Parathyroid adenoma (tissue), 2 donors: ENCODE measurements around the gene TLCD2.
"Not testable (repeated sequence)": the region's sequence is repeated elsewhere in the genome, so short reads cannot be mapped to it uniquely, and the experiment has no call there.

Experiments used
- H2AFZ ChIP-seq: fragments of 300-600 bp; sonication (generic); one replicate; pipeline ENCODE4 v1.7.0; 2017; ENCODE audit warnings: antibody characterized with exemption, mild to moderate bottlenecking
- H3K27ac ChIP-seq: fragments of 300-600 bp; sonication (generic); one replicate; pipeline ENCODE4 v1.7.0; 2017
- H3K27me3 ChIP-seq: fragments of 300-600 bp; sonication (generic); one replicate; pipeline ENCODE4 v1.7.0; 2017; ENCODE audit warnings: low read length; ENCODE audit not compliant: control insufficient read depth, insufficient read depth
- H3K36me3 ChIP-seq: fragments of 300-600 bp; sonication (generic); one replicate; pipeline ENCODE4 v1.7.0; 2017; ENCODE audit warnings: low read length; ENCODE audit not compliant: control insufficient read depth, insufficient read depth
- H3K4me1 ChIP-seq: fragments of 300-600 bp; sonication (generic); one replicate; pipeline ENCODE4 v1.7.0; 2017; ENCODE audit warnings: control low read depth
- H3K4me2 ChIP-seq: fragments of 300-600 bp; sonication (generic); one replicate; pipeline ENCODE4 v1.7.0; 2017; ENCODE audit warnings: low read length
- H3K4me3 ChIP-seq: fragments of 300-600 bp; sonication (generic); one replicate; pipeline ENCODE4 v1.7.0; 2017; ENCODE audit warnings: low read depth, low read length
- H3K79me2 ChIP-seq: fragments of 300-600 bp; sonication (generic); one replicate; pipeline ENCODE4 v1.7.0; 2017; ENCODE audit warnings: control low read depth
- H3K9ac ChIP-seq: fragments of 300-600 bp; sonication (generic); one replicate; pipeline ENCODE4 v1.7.0; 2017; ENCODE audit warnings: mild to moderate bottlenecking
- H3K9me3 ChIP-seq: fragments of 300-600 bp; sonication (generic); one replicate; pipeline ENCODE4 v1.7.0; 2017; ENCODE audit warnings: low read length; ENCODE audit not compliant: control insufficient read depth
- CTCF ChIP-seq: fragments of 300-600 bp; sonication (generic); IDR thresholded peaks from one replicate; pipeline ENCODE4 v1.7.0; 2017; ENCODE audit warnings: antibody characterized with exemption, mild to moderate bottlenecking
- donor health status: primary hyperparathyroidism.

The TLCD2 gene

DNA sequence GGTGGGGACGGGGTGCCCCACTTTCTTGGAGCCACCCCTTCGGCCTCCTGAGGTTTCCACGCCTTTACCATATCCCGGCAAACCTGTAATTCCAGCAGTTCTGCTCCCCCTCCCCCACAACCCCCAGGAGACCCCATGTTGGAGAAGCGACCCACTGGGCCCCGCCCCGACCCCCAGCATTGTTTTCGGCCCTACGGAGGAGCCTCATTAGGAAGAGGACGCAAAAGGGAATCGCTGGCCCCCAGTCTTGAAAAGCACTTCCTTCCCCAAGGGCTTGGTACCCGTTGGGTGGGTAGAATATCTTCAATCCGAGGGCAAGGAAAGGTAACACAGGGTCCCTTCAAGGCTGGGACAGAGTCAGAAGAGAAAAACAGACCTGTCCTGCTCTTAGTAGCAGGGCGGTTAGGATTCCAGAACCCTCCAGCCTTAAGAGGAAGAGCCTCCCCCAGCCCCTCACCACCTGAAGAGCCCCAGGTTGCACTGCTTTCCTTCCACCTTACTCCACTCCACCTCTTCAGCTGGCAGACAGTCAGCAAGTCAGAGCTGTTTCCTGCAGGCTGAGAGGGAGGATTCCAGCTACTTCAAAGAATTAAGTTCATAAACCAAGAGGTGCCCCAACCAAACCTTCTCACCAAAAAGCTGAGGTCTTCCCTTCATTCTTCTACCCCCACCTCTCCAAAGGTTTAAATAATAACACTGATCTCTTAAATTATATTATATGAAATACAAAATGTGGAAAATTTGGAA lies 803 bp upstream of the TLCD2 start:
- Histone ChIP-seq H3K4me3 (peak overlapping the region; percentile 63), H3K4me1 (peaks cover 15% of the 10 kb centered on the region), H3K36me3 (no peaks in the 10 kb centered on the region), H3K9me3 (no peaks in the 10 kb centered on the region), H3K27ac (peak overlapping the region; percentile 22), H3K27me3 (no peaks in the 10 kb centered on the region), H3K9ac (no peak overlapping the region), H3K4me2 (peak overlapping the region; percentile 97), H2AFZ (peak overlapping the region; percentile 94), H3K79me2 (peaks cover 8% of the 10 kb centered on the region)
- no peak for TF ChIP-seq CTCF

DNA sequence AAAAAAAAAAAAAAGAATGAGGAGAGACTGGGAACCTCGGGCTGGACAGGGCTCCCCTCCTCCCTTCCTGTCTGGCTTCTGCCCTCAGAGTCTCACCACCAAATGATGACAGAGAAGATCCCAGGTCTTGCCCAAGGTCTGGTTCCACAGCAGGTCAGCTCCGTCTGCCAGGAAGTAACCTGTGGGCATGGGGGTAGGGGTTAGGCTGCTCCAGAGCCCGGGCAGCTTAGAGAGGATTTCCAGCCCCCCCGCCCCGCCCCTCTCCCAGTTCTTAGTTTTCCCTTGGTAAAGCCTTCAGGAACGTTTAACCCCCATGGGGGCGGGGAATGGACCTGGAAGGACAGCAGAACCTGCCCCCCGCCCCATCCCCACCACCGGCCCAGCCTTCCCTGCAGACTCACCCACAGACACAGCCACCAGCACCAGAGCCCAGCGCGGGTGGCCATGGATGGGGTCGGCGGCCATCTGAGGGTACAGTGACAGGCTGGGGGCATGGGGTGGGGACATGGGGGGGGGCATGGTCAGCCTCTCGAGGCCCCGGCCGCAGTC lies 700 bp downstream of the TLCD2 start:
- Histone ChIP-seq H3K27ac (no peak overlapping the region), H3K9ac (no peak overlapping the region)

GRCh38 chr17:1708791-1709346 lies 1.3 kb downstream of the TLCD2 start:
- H3K79me2 ChIP-seq, H3K9ac ChIP-seq, H3K27ac ChIP-seq, H3K4me1 ChIP-seq, H3K36me3 ChIP-seq, H3K9me3 ChIP-seq, H3K4me2 ChIP-seq, H2AFZ ChIP-seq, H3K4me3 ChIP-seq, H3K27me3 ChIP-seq: not testable (repeated sequence)

More for the DNA sequence above, 700 bp downstream of the TLCD2 start:
- H2AFZ ChIP-seq: peak overlapping the region; percentile 94
- peak overlapping the region; percentile 97 for H3K4me2 ChIP-seq
- H3K4me1 ChIP-seq: peaks cover 9% of the 10 kb centered on the region
- H3K27me3 ChIP-seq: no peaks in the 10 kb centered on the region
- no peak for TF ChIP-seq CTCF
- no peaks in the 10 kb centered on the region for H3K36me3 ChIP-seq
- H3K4me3 ChIP-seq: no peak overlapping the region
- no peaks in the 10 kb centered on the region for H3K9me3 ChIP-seq
- H3K79me2 ChIP-seq: peaks cover 6% of the 10 kb centered on the region

DNA sequence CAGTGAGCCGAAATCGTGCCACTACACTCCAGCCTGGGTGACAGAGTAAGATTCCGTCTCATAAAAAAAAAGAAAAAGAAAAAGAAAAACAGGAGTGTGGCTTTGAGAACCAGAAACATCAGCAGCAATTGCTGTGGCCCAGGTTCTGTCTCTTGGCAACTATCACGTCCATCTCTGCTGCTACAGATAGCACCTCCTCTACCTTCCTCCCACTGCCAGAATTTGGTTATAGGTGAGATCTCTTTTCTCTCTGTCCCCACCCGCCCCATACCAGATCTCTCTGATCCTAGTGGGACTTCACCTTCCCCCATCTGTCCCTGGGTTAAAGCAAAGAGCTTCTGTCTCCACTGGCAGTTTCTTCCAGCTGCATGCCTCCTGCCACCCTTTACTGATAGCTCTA lies 3.1 kb downstream of the TLCD2 start:
- Histone ChIP-seq H3K4me2 (peak overlapping the region; percentile 55), H3K9ac (no peak overlapping the region), H3K79me2 (no peaks in the 10 kb centered on the region), H3K27ac (no peak overlapping the region), H2AFZ (peak overlapping the region; percentile 23), H3K9me3 (no peaks in the 10 kb centered on the region), H3K4me1 (no peaks in the 10 kb centered on the region), H3K36me3 (no peaks in the 10 kb centered on the region), H3K4me3 (peak overlapping the region; percentile 14), H3K27me3 (no peaks in the 10 kb centered on the region)
- no peak for TF ChIP-seq CTCF

DNA sequence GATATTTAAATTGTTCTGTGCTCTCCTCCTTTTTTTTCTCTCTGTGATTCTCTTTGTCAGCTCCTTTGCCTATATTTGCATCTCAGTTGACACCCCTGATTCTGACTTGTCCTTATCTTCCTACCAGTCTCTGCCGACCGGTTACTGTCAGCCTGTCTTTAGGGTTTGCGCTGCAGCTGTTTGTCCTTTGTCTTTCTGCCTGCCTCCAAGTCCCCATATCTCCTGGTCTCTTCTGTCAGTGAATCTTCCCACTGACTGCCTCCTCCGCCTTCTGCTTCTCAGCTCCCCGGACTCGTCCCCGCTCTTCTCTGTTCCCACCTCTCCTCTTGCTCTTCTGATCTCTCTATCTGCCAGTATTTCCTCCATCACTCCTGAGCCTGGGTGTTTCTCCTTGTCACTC lies 5.2 kb downstream of the TLCD2 start:
- Histone ChIP-seq H3K9ac (no peak overlapping the region), H3K79me2 (no peaks in the 10 kb centered on the region), H3K27me3 (no peaks in the 10 kb centered on the region), H3K4me3 (no peak overlapping the region), H3K9me3 (no peaks in the 10 kb centered on the region), H3K36me3 (no peaks in the 10 kb centered on the region), H3K4me1 (no peaks in the 10 kb centered on the region), H3K4me2 (no peak overlapping the region), H3K27ac (no peak overlapping the region), H2AFZ (no peak overlapping the region)
- TF ChIP-seq CTCF: no peak
